A549 (cell line): ENCODE results near the gene MRPL45.

Source experiments
- BHLHE40 ChIP-seq: IDR thresholded peaks from 2 replicates; pipeline ENCODE4 v1.6.1; 2012; ENCODE audit warnings: low read depth, low read length, inconsistent platforms
- CTCF ChIP-seq: fragments of >200 bp; sonication (Bioruptor Twin); formaldehyde crosslinking; IDR thresholded peaks from 3 replicates; pipeline ENCODE4 v1.5.1; 2016
- EP300 ChIP-seq, 2 experiments: fragments of >200 bp; sonication (Bioruptor Twin); formaldehyde crosslinking; IDR thresholded peaks; 2 replicates in 1 of 2; 3 replicates in 1 of 2; pipeline ENCODE4 v1.6.1; 2016 to 2017
- KDM5A ChIP-seq: fragments of 200-600 bp; sonication (generic); IDR thresholded peaks from 2 replicates; pipeline ENCODE4 v1.6.1; 2016; ENCODE audit warnings: antibody characterized with exemption, mild to moderate bottlenecking
- PBX3 ChIP-seq: IDR thresholded peaks from 2 replicates; pipeline ENCODE4 v1.6.1; 2012
- POLR2A ChIP-seq: IDR thresholded peaks from 2 replicates; pipeline ENCODE4 v1.6.1; 2012; ENCODE audit warnings: mild to moderate bottlenecking, low read length
- SMC3 ChIP-seq: fragments of >200 bp; sonication (Bioruptor Twin); formaldehyde crosslinking; IDR thresholded peaks from 3 replicates; pipeline ENCODE4 v1.6.1; 2018; ENCODE audit warnings: inconsistent platforms

GRCh38 chr17:38330941-38331411 lies 34.0 kb downstream of the MRPL45 start:
- TF ChIP-seq BHLHE40 (no peak), SMC3 (no peak), KDM5A (no peak), POLR2A (no peak), CTCF (no peak), EP300 (IDR thresholded peaks at IDR 0.05) (no peak), PBX3 (no peak)
